PC-3 (cell line): ENCODE data around the gene INTS1. TPM values are rescaled to one million over a fixed set of nuclear protein-coding genes. Genes with fewer than 3 reads are reported as not detected.
A peak's percentile ranks its signal among the peaks of the same experiment; 100 is the strongest.

Experiments
- ATAC-seq: fragments of 200-7000 bp; cut with Tn5 transposase; 2 replicates; pipeline ENCODE4 v1.9.1; 2020; ENCODE audit warnings: mild to moderate bottlenecking, moderate library complexity
- BruUV-seq: library from RNA; stranded (reverse); fragments of 400-500 nt; replicated peaks from 2 replicates; lab custom pipeline; 2021; lab: Mats Ljungman, UMichigan
- CTCF ChIA-PET: fragments of 300-600 bp; sonication (Branson Sonifier 250); formaldehyde crosslinking; loops from one replicate; lab custom pipeline; 2022; ENCODE audit warnings: antibody characterized with exemption; lab: Charles Lee
- POLR2A ChIA-PET: fragments of 300-600 bp; sonication (Branson Sonifier 250); formaldehyde crosslinking; loops from one replicate; lab custom pipeline; 2022; ENCODE audit warnings: antibody characterized with exemption; ENCODE audit not compliant: unreplicated experiment; lab: Charles Lee
- DNase-seq: peaks from one replicate; pipeline ENCODE4 v3.0.0-alpha.2; 2015
- H2AFZ ChIP-seq: fragments of 300-600 bp; sonication (generic); 2 replicates; pipeline ENCODE4 v1.6.0; 2016; ENCODE audit warnings: antibody characterized with exemption, low read length
- H3F3A ChIP-seq: fragments of 300-600 bp; sonication (generic); one replicate; pipeline ENCODE4 v1.6.0; 2017; ENCODE audit warnings: antibody characterized with exemption, low read length, control low read depth, mild to moderate bottlenecking; ENCODE audit not compliant: unreplicated experiment
- H3K27ac ChIP-seq: fragments of 300-600 bp; sonication (generic); 2 replicates; pipeline ENCODE4 v1.5.1; 2016; ENCODE audit warnings: mild to moderate bottlenecking, low read length
- H3K27me3 ChIP-seq: fragments of 300-600 bp; sonication (generic); 2 replicates; pipeline ENCODE4 v1.6.1; 2016; ENCODE audit warnings: low read length, mixed read lengths
- H3K36me3 ChIP-seq: fragments of 300-600 bp; sonication (generic); 2 replicates; pipeline ENCODE4 v1.6.1; 2016; ENCODE audit warnings: low read depth, mixed run types, low read length, mixed read lengths
- H3K4me1 ChIP-seq: fragments of 300-600 bp; sonication (generic); 2 replicates; pipeline ENCODE4 v1.5.1; 2016; ENCODE audit warnings: low read length; ENCODE audit not compliant: insufficient read depth
- H3K4me2 ChIP-seq: fragments of 300-600 bp; sonication (generic); 2 replicates; pipeline ENCODE4 v1.6.0; 2016; ENCODE audit warnings: low read length
- H3K4me3 ChIP-seq: fragments of 300-600 bp; sonication (generic); 2 replicates; pipeline ENCODE4 v1.5.1; 2016; ENCODE audit warnings: mild to moderate bottlenecking, low read length, mixed read lengths
- H3K79me2 ChIP-seq: fragments of 300-600 bp; sonication (generic); 2 replicates; pipeline ENCODE4 v1.6.1; 2017; ENCODE audit warnings: low read length, mixed read lengths
- H3K9ac ChIP-seq: fragments of 300-600 bp; sonication (generic); 2 replicates; pipeline ENCODE4 v1.6.0; 2016; ENCODE audit warnings: mild to moderate bottlenecking, low read length
- H3K9me2 ChIP-seq: fragments of 300-600 bp; sonication (generic); replicated peaks from 2 replicates; pipeline ENCODE4 v1.6.1; 2016; ENCODE audit warnings: mixed run types, low read length, mixed read lengths
- H3K9me3 ChIP-seq: fragments of 300-600 bp; sonication (generic); 2 replicates; pipeline ENCODE4 v1.6.1; 2016; ENCODE audit warnings: low read length, mixed read lengths
- H4K20me1 ChIP-seq: fragments of 300-600 bp; sonication (generic); 2 replicates; pipeline ENCODE4 v1.6.1; 2016; ENCODE audit warnings: low read length, mixed read lengths
- CTCF ChIP-seq: fragments of 300-600 bp; sonication (generic); conservative IDR thresholded peaks from 2 replicates; pipeline ENCODE4 v1.5.1; 2017; ENCODE audit warnings: antibody characterized with exemption, low read depth, mild to moderate bottlenecking, low read length
- EZH2 ChIP-seq: fragments of 300-600 bp; sonication (generic); IDR thresholded peaks from one replicate; pipeline ENCODE4 v1.6.1; 2017; ENCODE audit warnings: antibody characterized with exemption, mild to moderate bottlenecking, low read length; ENCODE audit not compliant: unreplicated experiment
- EZH2phosphoT487 ChIP-seq: fragments of 300-600 bp; sonication (generic); IDR thresholded peaks from 2 replicates; pipeline ENCODE4 v1.6.1; 2018; ENCODE audit warnings: mild to moderate bottlenecking, antibody characterized with exemption, low read length, borderline replicate concordance
- intact Hi-C: fragments of 100-400 bp; cut with micrococcal nuclease; formaldehyde crosslinking; loops from 2 replicates; pipeline ENCODE4 v1.9.0; 2023
- total RNA-seq: library from RNA; depleted of rRNA; stranded (reverse); fragments of >200 nt; gene quantifications from 2 replicates; pipeline ENCODE4 v1.2.3, GENCODE V29; 2014

The INTS1 gene
- total RNA-seq, 1 experiment from 2014 or later: 62.9 TPM

GRCh38 chr7:1431634-1432380 is 72.4 kb downstream of the INTS1 start:
- H3F3A ChIP-seq: no peaks in the 10 kb centered on the region
- intact Hi-C loops: loop anchor here (1.0 kb wide), 1 partner anchor 238 kb away; no protein-coding TSS in a partner anchor
- no peaks in the 10 kb centered on the region for H3K9me3 ChIP-seq
- no TSS peak for BruUV-seq
- no peaks in the 10 kb centered on the region for H4K20me1 ChIP-seq
- CTCF ChIA-PET: interaction anchor here (0.6 kb wide), 1 partner anchor 202 kb away, joined by 3 read pairs; no protein-coding TSS in a partner anchor
- DNase-seq (peak; percentile 10), ATAC-seq (peak; percentile 54)
- POLR2A ChIA-PET: interaction anchor here (0.6 kb wide), 1 partner anchor 94 kb away, joined by 4 read pairs; no protein-coding TSS in a partner anchor
- H3K27ac ChIP-seq: no peak overlapping the region
- H3K36me3 ChIP-seq: no peaks in the 10 kb centered on the region; the same call in 1 of the 2 replicates
- no peak overlapping the region for H3K4me3 ChIP-seq
- H3K4me1 ChIP-seq: no peaks in the 10 kb centered on the region
- H3K4me2 ChIP-seq: no peak overlapping the region
- no peak overlapping the region for H2AFZ ChIP-seq
- no peaks in the 10 kb centered on the region for H3K79me2 ChIP-seq
- H3K27me3 ChIP-seq: no peaks in the 10 kb centered on the region
- no peaks in the 10 kb centered on the region for H3K9me2 ChIP-seq
- TF ChIP-seq CTCF: no peak
- no peak for TF ChIP-seq EZH2
- no peak for TF ChIP-seq EZH2phosphoT487
- no peak overlapping the region for H3K9ac ChIP-seq

- DNase-seq (no peak), ATAC-seq (peak; percentile 4; the same call in 1 of the 2 replicates)
- no peak overlapping the region for H3K4me3 ChIP-seq
- no peak for TF ChIP-seq EZH2phosphoT487
- TF ChIP-seq EZH2: no peak
- no peak for TF ChIP-seq CTCF
- intact Hi-C loops: no loop called here
- H3K9me3 ChIP-seq: no peaks in the 10 kb centered on the region
- H3K27ac ChIP-seq: no peak overlapping the region
- no peak overlapping the region for H3K4me2 ChIP-seq
- no peaks in the 10 kb centered on the region for H3K9me2 ChIP-seq
- H4K20me1 ChIP-seq: no peaks in the 10 kb centered on the region
- no peaks in the 10 kb centered on the region for H3F3A ChIP-seq
- no peaks in the 10 kb centered on the region for H3K27me3 ChIP-seq
- POLR2A ChIA-PET: interaction anchor here (0.6 kb wide), 1 partner anchor 94 kb away, joined by 4 read pairs; no protein-coding TSS in a partner anchor
- CTCF ChIA-PET: no interaction called here
- H3K4me1 ChIP-seq: no peaks in the 10 kb centered on the region
- no peak overlapping the region for H3K9ac ChIP-seq
- BruUV-seq: no TSS peak
- H3K36me3 ChIP-seq: no peaks in the 10 kb centered on the region; the same call in 1 of the 2 replicates
- no peak overlapping the region for H2AFZ ChIP-seq
- no peaks in the 10 kb centered on the region for H3K79me2 ChIP-seq
These were observed 73.0 kb downstream of the INTS1 start for GRCh38 chr7:1431226-1431625.
